Measurements from ENCODE around the gene CRB1. TPM values are rescaled to one million over a fixed set of nuclear protein-coding genes. Genes with fewer than 3 reads are reported as not detected.

CRB1 gene
- total and polyA plus RNA-seq, 2 of the 8 experiments (the other 6 are each of a cell fraction or from before 2014, with no cell fraction given) = 0.03 TPM; not detected in 1

GRCh38 chr1:197465528-197466327 lies 197.7 kb downstream of the CRB1 start:
- no peak overlapping the region for H3K18ac ChIP-seq (ENCODE audit: extremely low read depth, low read length)
- peaks cover 0 to 14% (median 9%) of the 10 kb centered on the region in 4 experiments; a peak in 6 of 7 replicates for H3K4me1 ChIP-seq (replicated peaks in 1 of 4; ENCODE audit: control insufficient read depth in 3 of 4, insufficient read depth in 4 of 4, low read length in 3 of 4)
- no peak overlapping the region for H2BK120ac ChIP-seq (replicated peaks; ENCODE audit: low read depth, low read length)
- no peak overlapping the region for H2AK5ac ChIP-seq (ENCODE audit: low read depth, low read length)
- no peaks in the 10 kb centered on the region for H3K27me3 ChIP-seq (replicated peaks in 1 of 4; ENCODE audit: control insufficient read depth in 3 of 4, extremely low read depth in 1 of 4, insufficient read depth in 3 of 4, low read length in 3 of 4)
- H3K14ac ChIP-seq (ENCODE audit: insufficient read length) = no peak overlapping the region
- H3K27ac ChIP-seq (ENCODE audit: low read depth, low read length) = no peak overlapping the region
- H3K4me2 ChIP-seq (ENCODE audit: insufficient read depth in 1 of 2, low read depth in 2 of 2, low read length in 2 of 2) = no peak overlapping the region
- H3K79me2 ChIP-seq (ENCODE audit: control insufficient read depth in 1 of 2, insufficient read depth in 2 of 2, low read length in 2 of 2) = no peaks in the 10 kb centered on the region
- no peak overlapping the region for H4K91ac ChIP-seq (replicated peaks; ENCODE audit: insufficient read length, low read length)
- H3K9ac ChIP-seq (replicated peaks in 1 of 4; ENCODE audit: extremely low read depth in 1 of 4, low read depth in 3 of 4, low read length in 3 of 4) = no peak overlapping the region
- no peak overlapping the region for H2BK15ac ChIP-seq (ENCODE audit: low read length)
- FAIRE-seq (no peak), DNase-seq (ENCODE audit: low read depth in 1 of 2, low spot score in 2 of 2) (no peak)
- no peak overlapping the region for H3K56ac ChIP-seq (replicated peaks; ENCODE audit: insufficient read length, low read depth, low read length)
- no peak overlapping the region for H4K8ac ChIP-seq (ENCODE audit: extremely low read depth, insufficient read depth, low read length)
- no peak overlapping the region for H3K23ac ChIP-seq (ENCODE audit: insufficient read length)
- no peaks in the 10 kb centered on the region; the same call in 1 of the 2 replicates for H3K79me1 ChIP-seq (ENCODE audit: low read depth, low read length)
- H2BK5ac ChIP-seq (ENCODE audit: low read depth, low read length) = no peak overlapping the region
- POLR2A ChIA-PET (ENCODE audit: partially characterized antibody) = no interaction called here
- H3K23me2 ChIP-seq (ENCODE audit: low read depth, low read length) = no peaks in the 10 kb centered on the region
- no peak for TF ChIP-seq MAX (IDR thresholded peaks at IDR 0.05)
- no peak for TF ChIP-seq RNF2 (IDR thresholded peaks at IDR 0.05; ENCODE audit: borderline replicate concordance, low read depth, low read length, missing control alignments, poor library complexity, severe bottlenecking)
- TF ChIP-seq SP1 (IDR thresholded peaks at IDR 0.05; ENCODE audit: low read depth, low read length) = no peak
- TF ChIP-seq ATF2 (IDR thresholded peaks at IDR 0.05; ENCODE audit: low read length) = no peak
- TF ChIP-seq SIX5 (IDR thresholded peaks at IDR 0.05; ENCODE audit: low read depth, low read length) = no peak
- no peaks in the 10 kb centered on the region for H3K9me3 ChIP-seq (ENCODE audit: insufficient read depth in 2 of 2, low read depth in 1 of 2, low read length in 1 of 2)
- no peak overlapping the region for H3K4ac ChIP-seq (replicated peaks; ENCODE audit: insufficient read length, low read depth, low read length)
- no peaks in the 10 kb centered on the region for H4K20me1 ChIP-seq (replicated peaks in 1 of 2; ENCODE audit: control insufficient read depth in 1 of 2, insufficient read depth in 2 of 2, low read length in 2 of 2)
- H3K4me3 ChIP-seq (ENCODE audit: extremely low read depth in 1 of 4, insufficient read depth in 2 of 4, low read depth in 3 of 4, low read length in 4 of 4) = no peak overlapping the region
- 95% methylated on average over 3 of the region's 3 CpGs; no CpG with 5 or more reads in 1 of the 2 experiments for WGBS, 2 experiments (ENCODE audit: extremely low coverage in 1 of 2, insufficient coverage in 1 of 2, insufficient read length in 1 of 2, insufficient replicate concordance in 2 of 2, low coverage in 1 of 2, low lambda C conversion rate in 2 of 2, missing lambda C conversion rate in 1 of 2)
- no peak overlapping the region for H2BK20ac ChIP-seq (ENCODE audit: low read length)
- H2AFZ ChIP-seq (ENCODE audit: low read length) = no peak overlapping the region
- CTCF ChIA-PET (ENCODE audit: partially characterized antibody) = interaction anchor here (0.6 to 1.3 kb wide), 3 partner anchors 39 to 434 kb away, joined by 3 read pairs; no protein-coding TSS in a partner anchor
- no peak overlapping the region for H4K5ac ChIP-seq (ENCODE audit: insufficient read length, low read depth, low read length)
- H2BK12ac ChIP-seq (ENCODE audit: low read depth, low read length) = no peak overlapping the region
- no peaks in the 10 kb centered on the region for H3K36me3 ChIP-seq (ENCODE audit: control insufficient read depth in 2 of 4, insufficient read depth in 4 of 4, low read length in 3 of 4)
